NCI-H2081 (cell line): ENCODE measurements around the gene CNPPD1.

Experiments used
- DNase-seq, 2 experiments: peaks; one replicate each; lab custom pipeline; 2025; lab: John Stamatoyannopoulos, UW

CNPPD1 gene

DNA sequence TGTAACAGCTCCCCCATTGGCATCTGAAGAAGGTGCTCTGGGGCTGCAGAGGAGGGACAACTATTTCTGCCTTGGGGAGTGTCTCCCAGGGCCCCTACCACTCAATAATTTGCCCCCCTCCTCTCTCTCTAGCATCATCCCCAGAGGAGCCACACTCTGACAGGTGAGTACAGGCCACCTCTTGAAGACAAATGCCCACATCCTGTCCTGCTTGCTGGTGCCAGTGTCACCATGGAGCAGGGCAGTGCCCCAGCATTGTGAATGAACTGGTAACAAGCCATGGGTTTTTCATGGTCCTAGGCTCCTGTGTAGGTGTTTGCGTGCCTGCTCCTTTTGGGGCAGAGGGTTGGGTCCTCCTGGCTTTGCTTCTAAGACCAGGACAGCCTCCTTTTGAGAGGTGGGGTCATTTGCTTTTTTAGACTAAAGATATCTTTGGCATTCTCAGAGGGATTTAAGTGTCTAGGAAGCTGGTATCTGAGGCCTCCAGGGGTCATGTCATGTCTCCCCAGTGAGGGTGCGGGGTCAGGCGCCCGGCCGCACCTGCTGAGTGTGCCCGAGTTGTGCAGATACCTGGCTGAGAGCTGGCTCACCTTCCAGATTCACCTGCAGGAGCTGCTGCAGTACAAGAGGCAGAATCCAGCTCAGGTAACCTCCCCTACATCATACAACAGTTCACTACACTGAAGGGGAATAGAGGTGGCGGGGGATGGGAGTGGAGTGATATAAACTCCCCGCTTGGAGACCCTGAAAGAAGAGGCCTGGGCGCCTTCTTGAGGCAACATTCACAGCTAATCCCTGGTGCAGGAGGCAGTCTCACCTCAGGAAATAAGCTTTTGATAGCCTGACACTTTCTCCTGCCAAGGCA lies 3.1 kb upstream of the CNPPD1 start:
- DNase-seq = no peak

DNA sequence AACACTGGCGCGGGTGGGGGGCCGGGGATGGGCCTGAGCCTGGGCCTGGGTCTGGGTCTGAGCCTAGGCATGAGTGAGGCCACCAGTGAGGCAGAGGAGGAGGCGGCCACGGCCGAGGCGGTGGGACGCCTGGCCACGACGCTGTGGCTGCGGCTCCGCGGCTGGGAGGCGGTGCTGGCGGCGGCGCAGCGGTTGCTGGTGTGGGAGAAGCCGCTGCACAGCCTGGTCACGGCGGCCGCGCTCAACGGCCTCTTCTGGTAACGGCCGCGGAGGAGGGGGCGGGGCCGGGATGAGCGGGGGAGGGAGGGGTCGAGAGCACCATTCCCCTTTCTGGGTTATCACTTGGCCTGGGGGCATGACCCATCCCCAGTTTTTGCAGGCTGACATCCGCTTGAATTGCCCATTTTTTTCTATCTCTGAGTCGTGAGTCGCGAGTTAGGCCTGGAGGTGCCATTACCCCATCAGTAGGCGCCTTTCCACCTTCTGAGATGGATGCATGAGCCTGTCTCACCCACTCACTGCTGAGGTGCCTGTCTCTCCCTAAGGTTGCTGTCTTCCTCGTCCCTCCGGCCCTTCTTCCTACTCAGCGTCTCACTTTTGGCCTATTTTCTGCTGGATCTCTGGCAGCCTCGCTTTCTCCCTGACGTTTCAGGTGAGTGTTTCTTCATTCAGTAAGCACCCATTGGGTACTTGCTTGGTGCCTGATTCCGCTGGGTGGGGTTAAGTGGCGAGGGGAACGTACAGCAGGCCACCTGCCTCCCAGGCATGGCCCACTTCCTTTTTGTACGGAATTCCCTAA lies 1.9 kb upstream of the CNPPD1 start:
- peak in 1 of 2 experiments; percentile 35 for DNase-seq

DNA sequence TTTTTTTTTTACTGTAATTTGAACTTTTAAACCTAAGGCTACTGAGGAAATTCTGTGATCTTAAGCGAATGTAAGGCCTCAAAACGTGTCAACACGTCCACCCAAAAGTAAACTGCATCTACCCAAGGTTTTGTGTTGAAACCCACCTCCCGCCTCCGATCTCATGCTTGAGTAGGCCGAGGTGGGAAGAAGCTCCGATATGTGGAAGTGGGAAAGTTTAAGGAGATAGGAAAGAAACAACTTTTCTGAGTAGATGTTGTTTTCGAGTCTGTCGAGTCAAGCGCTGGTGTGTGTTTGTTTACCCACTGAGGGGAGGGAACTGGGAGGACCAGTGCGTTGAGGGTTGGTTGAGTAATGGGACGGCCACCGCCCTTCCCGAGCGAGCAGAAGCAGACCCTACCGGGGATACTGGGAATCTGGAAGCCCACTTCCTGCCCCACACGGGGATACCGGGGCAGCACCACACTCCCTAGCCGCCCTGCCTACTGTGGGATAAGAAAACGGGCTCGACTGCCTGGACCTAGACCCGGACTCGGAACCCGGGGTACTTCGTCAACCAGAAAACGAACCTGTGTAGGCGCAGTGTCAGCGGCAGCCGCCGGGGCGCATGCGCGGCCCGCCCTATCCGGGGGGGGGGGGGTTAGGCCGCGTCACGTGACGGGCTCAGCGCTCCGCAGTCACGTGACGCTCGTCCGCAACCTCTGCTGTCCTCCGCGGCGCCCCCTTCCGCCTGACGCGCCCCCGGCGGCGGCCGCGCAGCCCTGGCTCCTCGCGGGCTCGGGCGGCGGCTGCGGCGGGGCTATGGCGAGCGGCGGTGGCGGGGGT lies 1.0 kb upstream of the CNPPD1 start, which contains the start of gene RETREG2:
TSS of gene RETREG2 (plus strand) at position 724 of the 825 bp plus-strand sequence. CDS start at position 802, 78 bp downstream.
- peak; percentile 78 to 85 for DNase-seq

DNA sequence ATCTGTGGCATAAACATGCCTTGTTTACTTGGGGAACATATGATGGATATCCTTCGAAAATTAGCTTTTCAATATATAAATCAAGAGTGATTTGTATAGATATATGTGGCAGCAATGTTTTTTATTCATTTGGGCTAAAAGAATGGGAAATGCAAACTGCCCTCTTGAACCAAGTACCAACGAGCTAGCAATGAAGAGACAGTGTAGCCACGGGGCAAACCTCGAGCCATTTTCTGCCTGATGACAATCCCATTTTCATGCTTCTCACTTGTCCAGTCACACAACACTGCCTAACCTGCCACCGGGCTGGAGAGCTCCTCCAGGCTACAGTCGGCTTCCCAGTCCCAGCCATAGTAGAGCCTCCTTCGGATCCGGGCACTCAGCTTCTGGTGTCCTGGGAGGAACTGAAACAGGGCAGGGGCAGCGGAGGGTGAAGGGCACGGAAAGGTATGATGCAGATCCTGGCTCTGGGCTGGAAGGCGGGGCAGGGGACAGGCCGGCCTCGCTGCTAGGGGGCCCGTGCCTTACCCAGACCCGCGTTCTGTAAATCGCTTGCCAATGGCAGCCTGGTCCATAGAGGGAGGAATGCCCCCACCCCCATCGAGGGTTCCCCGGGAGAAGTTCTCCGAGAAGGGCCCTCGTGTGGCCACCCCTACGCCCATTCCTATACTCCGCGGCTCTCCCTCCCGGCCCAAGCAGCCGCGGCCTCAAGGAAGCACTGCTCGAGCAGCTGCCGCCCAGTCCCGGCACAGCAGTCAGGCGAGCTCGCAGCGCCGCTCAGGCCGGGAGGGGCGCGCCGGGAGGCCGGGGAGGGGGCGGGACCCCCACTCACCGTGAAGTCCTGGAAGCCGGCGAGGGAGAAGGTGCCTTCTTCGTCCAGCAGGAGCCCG lies 552 bp downstream of the CNPPD1 start:
- no peak for DNase-seq

DNA sequence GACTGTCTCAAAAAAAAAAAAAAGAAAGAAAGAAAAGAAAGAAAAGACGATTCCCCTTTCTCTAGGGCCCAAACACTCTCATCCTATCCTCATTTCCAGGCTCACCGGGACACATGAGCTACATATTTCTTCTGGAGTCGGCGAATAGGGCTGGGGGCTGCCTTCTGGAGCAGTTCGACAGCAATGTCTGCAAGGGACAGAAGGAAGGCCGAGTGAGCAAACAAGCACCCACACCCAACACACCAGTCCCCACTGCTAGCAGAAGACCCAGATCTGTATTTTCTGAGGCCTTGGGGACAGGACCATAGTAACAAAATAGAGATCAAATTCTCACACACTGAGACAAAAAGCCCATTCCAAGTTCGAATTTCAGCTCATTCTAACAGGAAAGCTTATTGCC lies 1.2 kb downstream of the CNPPD1 start:
- no peak for DNase-seq

DNA sequence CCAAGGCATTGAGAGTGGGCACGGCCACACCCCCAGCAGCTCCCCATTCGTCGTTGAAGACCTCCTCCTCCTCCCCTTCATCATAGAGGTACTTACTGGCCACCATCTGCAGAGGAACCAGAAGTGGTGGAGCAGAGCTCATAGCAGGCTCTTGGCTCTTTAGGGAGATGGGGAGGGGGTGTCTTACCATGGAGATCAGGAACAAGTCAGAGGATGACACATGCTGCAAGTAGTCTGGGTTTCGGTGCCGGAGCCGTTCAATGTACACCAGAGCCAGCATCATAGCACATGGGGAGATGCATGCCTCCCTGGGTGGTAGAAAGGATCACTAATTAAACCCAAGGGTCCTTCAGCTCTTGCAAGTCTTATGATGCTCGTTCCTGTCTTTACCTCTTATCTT lies 1.9 kb downstream of the CNPPD1 start:
- DNase-seq = no peak

DNA sequence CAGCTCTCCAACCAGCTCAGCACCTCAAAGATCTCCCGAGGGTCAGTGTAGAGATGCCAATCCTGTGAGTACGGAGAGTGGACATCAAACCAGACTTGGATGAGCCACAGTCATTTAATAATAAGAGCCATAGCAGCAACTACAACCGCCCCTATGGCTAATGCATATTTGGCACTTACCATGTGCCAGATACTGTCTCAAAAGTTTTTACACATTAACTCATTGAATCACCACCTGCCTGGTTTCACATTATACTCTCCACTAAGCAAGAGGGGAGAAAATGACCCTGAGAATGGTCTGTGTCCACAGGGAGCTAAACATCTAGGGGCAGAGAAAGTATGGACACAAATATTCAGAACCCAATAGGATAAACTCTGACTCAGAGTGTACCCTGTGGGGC lies 2.6 kb downstream of the CNPPD1 start:
- no peak for DNase-seq

DNA sequence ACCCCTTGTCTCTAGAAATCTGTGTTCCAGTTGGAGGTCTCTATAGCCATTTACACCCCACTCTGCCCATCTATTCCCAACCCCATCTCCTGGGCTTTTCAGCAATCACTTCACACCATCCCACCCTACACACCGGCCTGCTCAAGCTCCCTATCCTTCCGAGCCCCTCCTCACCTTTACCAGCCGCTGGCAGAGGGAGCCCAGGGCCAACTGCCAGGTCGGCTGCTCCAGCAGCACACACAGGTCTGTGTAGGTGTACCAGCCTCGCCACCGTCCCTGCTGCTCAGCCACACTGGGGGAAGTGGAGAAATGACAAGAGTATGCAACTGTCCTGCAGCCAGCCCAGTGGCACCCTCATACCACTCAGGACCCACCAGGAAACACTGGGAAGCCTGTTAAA lies 3.5 kb downstream of the CNPPD1 start:
- DNase-seq = no peak

DNA sequence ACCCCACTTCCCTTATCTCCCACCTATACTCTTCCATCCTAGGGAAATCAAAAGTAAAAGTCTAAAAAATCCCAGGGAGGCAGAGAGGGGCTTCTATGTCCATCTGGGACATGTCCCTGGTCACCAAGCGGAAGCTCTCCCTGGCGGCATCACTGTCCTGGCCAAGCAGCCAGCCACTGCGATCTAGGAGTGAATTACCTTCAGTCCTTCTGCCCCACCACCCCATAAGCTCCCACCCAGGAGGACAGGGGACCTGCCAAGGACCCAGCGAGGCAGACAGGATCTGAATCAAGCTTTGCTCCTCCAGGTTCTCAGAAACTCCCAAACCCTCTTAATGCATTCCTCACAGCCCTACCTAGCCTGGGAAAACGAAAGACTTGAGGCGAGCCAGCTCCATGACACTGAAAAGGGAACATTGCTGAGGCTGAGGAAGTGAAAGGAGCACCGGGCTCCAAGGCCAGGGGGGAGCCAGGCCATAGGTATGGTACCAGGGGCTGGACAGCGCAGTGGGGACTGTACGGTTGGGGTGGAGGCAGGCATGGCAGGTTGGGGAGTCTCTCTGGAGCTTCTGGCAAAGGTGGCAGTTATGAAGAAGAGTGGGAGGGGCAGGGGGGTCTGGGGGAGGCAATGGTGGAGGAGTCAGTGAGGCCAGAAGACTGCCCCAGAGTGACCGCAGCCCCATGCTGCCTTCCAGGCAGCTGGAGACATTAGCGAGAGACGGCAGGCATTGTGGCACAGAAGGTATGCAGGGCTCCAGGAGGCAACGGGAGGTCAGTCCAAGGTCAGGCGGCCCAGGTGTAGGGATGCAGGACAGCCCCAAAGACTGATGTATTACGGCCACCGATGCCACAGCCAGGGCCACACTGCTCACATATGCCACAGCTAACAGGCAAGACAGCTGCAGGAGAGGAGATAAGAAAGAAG lies 4.2 kb downstream of the CNPPD1 start:
- DNase-seq = no peak

DNA sequence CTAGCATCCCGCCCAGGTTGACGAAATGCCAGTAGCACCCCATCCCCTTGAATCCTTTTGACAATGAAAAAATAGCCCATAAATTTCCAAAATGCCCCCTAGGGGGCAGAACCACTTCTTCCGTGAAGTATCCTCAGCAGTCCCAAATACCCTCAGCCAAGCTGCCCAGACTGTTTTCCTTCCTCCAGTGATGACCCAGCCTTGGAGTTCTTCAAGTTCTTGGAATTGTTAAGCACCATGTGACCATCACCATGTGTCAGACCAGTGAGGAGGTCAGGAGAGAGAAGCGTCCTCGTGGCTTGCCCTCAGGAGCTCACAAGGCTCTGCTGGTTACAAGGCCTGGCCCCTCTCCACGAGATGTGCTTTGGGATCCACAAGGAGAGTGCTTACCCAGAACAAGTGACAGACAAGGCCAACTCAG lies 5.5 kb downstream of the CNPPD1 start:
- peak; percentile 29 to 45 for DNase-seq

DNA sequence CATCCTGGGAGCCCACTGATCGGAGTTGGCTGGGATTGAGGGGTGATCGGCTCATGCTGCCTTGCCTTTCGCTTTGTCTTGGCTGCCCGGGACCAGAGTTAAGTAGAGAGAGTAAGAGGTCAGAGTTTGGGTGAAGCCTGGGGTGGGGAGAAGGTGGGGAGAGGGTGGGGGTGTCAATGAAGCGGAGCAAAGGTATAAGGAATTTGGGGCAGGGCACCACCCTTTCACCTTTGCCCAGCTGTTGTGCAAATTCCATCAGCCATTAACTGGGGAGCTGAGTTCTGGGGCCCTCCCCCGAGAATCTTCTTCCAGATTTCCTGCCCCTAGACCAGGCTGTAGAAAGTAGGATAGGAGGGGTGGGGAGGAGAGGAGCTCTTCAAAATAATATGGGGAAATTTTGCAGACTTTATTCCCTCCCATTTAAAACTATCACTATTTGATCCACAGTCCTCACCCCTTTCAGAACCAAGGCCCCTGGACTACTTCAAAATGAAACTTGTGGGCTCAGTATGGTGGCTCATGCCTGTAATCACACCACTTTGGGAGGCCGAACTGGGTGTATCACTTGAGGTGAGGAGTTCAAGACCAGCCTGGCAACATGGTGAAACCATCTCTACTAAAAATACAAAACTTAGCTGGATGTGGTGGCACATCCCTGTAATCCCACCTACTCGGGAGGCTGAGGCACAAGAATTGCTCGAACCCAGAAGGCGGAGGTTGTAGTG lies 6.6 kb downstream of the CNPPD1 start, which contains the start of gene SLC23A3:
TSS of gene SLC23A3 (minus strand) at position 100 of the 725 bp plus-strand sequence. CDS start at position 55, 45 bp downstream.
- no peak for DNase-seq

DNA sequence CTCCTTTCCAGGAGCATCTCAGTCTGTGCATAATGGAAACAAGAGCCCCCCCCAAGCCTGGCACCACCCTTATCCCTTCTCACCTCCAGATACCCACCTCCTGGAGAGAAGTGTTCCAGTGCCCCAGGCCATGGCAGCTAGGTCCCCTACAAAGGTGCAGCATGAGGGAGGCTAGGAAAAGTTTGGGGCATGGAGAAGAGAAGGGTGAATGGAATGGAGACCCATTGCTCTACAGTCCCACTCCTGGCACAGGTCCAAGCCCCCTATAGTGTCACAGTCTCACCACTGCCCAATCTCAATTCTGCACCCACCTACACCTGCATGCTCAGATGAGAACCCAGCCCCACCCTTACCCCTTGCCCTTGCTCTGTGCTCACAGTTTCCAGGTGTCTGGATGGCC lies 7.8 kb downstream of the CNPPD1 start:
- DNase-seq = no peak

DNA sequence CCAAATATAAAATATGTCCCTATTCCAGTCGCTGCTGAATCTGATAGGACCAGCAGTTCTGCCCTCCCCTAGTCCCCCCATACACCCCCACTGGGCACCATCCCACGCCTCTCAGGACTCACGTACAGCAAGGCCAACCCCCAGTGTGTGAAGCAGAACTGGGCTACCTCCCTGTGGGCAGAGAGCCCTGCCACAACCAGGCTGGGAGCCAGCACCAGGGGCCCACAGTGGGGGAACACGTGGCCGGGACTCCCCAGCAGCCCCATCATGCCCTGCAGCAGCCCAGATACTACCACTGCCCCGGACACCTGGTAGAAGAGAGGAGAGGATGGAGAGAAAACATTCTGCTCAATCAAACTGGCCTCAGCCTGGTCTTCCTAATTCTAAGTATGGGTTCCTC lies 8.2 kb downstream of the CNPPD1 start:
- DNase-seq = no peak

DNA sequence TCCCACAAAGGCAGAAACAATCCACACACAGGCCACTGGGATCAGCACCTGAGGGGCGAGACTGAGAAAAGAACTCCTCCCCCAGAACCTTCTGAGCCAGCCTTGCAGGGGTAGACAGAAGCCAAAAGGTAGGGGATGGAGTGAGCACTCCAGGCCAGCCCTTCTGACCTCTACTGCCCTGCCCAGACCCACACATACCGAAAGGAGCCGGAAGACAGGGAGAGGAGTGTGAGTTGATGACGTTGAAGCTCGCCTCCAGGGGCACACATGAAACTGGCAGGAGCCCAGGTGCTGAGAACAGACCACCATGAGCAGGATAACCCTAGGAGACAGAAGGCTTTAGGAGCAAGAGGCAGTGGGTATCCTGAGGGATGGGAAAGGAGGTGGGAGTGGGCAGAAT lies 8.7 kb downstream of the CNPPD1 start:
- no peak for DNase-seq

DNA sequence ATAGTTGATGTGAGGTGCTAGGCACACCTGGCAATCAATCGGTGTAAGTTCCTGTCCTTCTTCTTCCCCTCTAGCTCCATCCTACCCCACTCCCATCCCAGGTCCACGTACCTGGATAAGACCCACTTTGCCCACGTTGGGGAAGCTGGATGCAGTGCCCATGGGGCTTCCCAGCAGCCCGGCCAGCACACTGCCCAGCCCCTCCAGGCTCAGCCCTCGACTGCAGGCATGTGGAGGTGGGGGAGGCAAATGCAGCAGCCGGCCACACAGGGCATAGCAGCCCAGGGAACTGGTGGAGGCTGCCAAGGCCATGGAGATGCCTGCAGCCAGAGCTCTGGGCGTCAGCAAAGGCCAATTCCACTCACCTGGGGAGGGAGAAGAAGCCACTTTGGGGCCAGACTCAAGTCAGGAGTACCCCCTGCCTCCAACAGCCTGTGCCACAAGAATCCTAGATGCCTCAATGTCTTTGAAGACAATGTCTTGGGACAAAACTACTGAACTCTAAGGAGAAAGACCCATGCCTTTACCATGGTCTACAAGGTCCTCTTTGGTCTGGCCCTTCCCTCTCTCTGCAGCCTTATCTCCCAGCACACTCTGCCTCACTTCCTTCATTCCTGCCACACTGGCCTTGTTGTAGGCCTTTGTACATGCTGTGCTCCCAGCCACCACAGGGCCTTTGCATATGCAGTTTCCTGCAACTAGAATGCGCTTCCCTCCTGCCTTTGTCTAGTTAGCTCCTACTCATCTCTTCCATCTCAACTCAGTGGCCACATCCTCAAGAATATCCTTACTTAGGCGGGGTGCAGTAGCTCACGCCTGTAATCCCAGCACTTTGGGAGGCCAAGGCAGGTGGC lies 11.4 kb downstream of the CNPPD1 start:
- DNase-seq = no peak

DNA sequence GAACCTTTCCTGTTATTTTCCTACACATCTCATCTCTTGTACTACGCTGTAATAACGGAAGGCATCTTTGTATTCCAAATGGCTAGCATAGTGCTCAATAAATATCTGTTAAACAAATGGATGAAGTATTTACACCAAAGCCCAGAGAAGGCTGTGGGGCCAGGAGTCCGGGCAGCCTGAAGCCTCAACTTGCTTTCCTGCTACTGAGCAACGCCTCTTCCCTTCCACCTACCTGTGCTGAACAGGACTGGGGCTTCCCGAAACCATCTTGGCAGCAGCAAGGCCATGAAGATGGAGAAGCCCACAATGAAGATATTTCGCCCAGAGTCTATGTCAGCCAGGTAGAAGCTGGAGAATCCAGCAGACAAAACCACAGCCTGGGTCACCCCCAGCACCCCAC lies 13.6 kb downstream of the CNPPD1 start:
- no peak for DNase-seq

DNA sequence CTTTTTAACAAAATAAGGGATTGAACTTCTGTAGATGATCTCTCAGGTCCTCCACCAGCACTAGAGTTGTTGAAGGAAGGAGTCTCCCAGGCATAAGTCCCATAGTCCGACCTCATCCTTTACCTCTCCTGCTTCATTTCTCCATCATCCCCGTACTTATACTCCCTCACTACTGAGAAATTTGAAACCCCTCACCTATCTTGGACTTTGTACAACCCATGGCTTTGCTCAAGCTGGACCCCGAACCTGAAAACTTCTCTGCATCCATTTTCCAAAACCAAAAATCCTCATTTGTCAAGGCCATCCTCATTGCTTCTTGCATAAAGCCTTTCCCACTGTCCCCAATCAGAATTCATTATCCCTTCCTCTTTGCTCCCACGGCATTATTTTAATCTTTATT lies 15.6 kb downstream of the CNPPD1 start:
- no peak for DNase-seq
